GM23338 (cell line): Measurements from ENCODE around the gene WDR47. TPM values are rescaled to one million over a fixed set of nuclear protein-coding genes. Genes with fewer than 3 reads are reported as not detected.
"Not testable (repeated sequence)": the region's sequence is repeated elsewhere in the genome, so short reads cannot be mapped to it uniquely, and the experiment has no call there.

Source experiments
- ATAC-seq: fragments of 200-7000 bp; cut with Tn5 transposase; 3 replicates; pipeline ENCODE4 v1.9.1; 2020
- DNase-seq: peaks from one replicate; pipeline ENCODE4 v3.0.0-alpha.2; 2015; ENCODE audit warnings: low spot score
- H2AFZ ChIP-seq: fragments of 200-600 bp; sonication (generic); 2 replicates; pipeline ENCODE4 v1.8.0; 2016; ENCODE audit warnings: antibody characterized with exemption, mild to moderate bottlenecking, moderate library complexity
- H3F3A ChIP-seq: fragments of 200-600 bp; sonication (generic); replicated peaks from 2 replicates; pipeline ENCODE4 v1.8.0; 2017; ENCODE audit warnings: antibody characterized with exemption, mixed run types, low read depth
- H3K27ac ChIP-seq: fragments of 200-600 bp; sonication (generic); 2 replicates; pipeline ENCODE4 v1.6.1; 2016; ENCODE audit warnings: low read depth
- H3K27me3 ChIP-seq: fragments of 200-600 bp; sonication (generic); 2 replicates; pipeline ENCODE4 v1.8.0; 2016; ENCODE audit warnings: mild to moderate bottlenecking, mixed run types, moderate library complexity; ENCODE audit not compliant: insufficient read depth
- H3K36me3 ChIP-seq: fragments of 200-600 bp; sonication (generic); 2 replicates; pipeline ENCODE4 v1.8.0; 2016; ENCODE audit warnings: mild to moderate bottlenecking; ENCODE audit not compliant: insufficient read depth
- H3K4me1 ChIP-seq: fragments of 200-600 bp; sonication (generic); 2 replicates; pipeline ENCODE4 v1.8.0; 2016; ENCODE audit warnings: mild to moderate bottlenecking, moderate library complexity; ENCODE audit not compliant: insufficient read depth
- H3K4me2 ChIP-seq: fragments of 200-600 bp; sonication (generic); 2 replicates; pipeline ENCODE4 v1.7.1; 2017; ENCODE audit warnings: mixed run types
- H3K4me3 ChIP-seq: fragments of 200-600 bp; sonication (generic); 2 replicates; pipeline ENCODE4 v1.6.1; 2016; ENCODE audit warnings: mixed run types
- H3K79me2 ChIP-seq: fragments of 200-600 bp; sonication (generic); replicated peaks from 2 replicates; pipeline ENCODE4 v1.8.0; 2017; ENCODE audit warnings: mild to moderate bottlenecking; ENCODE audit not compliant: insufficient read depth
- H3K9me2 ChIP-seq: fragments of 200-600 bp; sonication (generic); 2 replicates; pipeline ENCODE4 v1.8.0; 2017; ENCODE audit not compliant: insufficient read depth
- H4K20me1 ChIP-seq: fragments of 200-600 bp; sonication (generic); replicated peaks from 2 replicates; pipeline ENCODE4 v1.8.0; 2017; ENCODE audit warnings: mild to moderate bottlenecking; ENCODE audit not compliant: insufficient read depth
- H3K27ac Mint-ChIP-seq: 2 replicates; pipeline ENCODE4 v1.8.0; 2020; ENCODE audit warnings: inconsistent platforms, mild to moderate bottlenecking, moderate library complexity, mixed read lengths
- H3K27me3 Mint-ChIP-seq: 3 replicates; pipeline ENCODE4 v1.8.0; 2022; ENCODE audit warnings: low read depth, mild to moderate bottlenecking, moderate library complexity, mixed read lengths, inconsistent platforms; ENCODE audit not compliant: insufficient read depth, poor library complexity
- H3K36me3 Mint-ChIP-seq: 3 replicates; pipeline ENCODE4 v1.8.0; 2021; ENCODE audit warnings: low read depth, mild to moderate bottlenecking, inconsistent platforms, moderate library complexity, mixed read lengths
- H3K4me1 Mint-ChIP-seq: 3 replicates; pipeline ENCODE4 v1.8.0; 2020; ENCODE audit warnings: mild to moderate bottlenecking, inconsistent platforms, mixed read lengths
- H3K4me3 Mint-ChIP-seq: 3 replicates; pipeline ENCODE4 v1.8.0; 2021; ENCODE audit warnings: moderate library complexity, mild to moderate bottlenecking, inconsistent platforms, mixed read lengths
- H3K9me3 Mint-ChIP-seq: 3 replicates; pipeline ENCODE4 v1.8.0; 2020; ENCODE audit warnings: moderate library complexity, mild to moderate bottlenecking, inconsistent platforms, mixed read lengths
- CREB1 ChIP-seq: fragments of 250-450 bp; sonication (Bioruptor Pico); IDR thresholded peaks from 2 replicates; pipeline ENCODE4 v1.5.0; 2020; ENCODE audit warnings: low read depth, mild to moderate bottlenecking, moderate library complexity
- CTCF ChIP-seq, 2 experiments: fragments of 200-600 bp in 1 of 2; sonication (generic) in 1 of 2; conservative IDR thresholded peaks; 2 replicates each; pipeline versions ENCODE4 v1.5.1 to v1.6.1; 2016 to 2017; ENCODE audit warnings: antibody characterized with exemption in 2 of 2, low read depth in 2 of 2, mild to moderate bottlenecking in 2 of 2, moderate library complexity in 1 of 2
- ETS1 ChIP-seq: IDR thresholded peaks from 2 replicates; pipeline ENCODE4 v1.6.1; 2016; ENCODE audit warnings: antibody characterized with exemption
- EZH2 ChIP-seq: fragments of 200-600 bp; sonication (generic); IDR thresholded peaks from one replicate; pipeline ENCODE4 v1.8.0; 2017; ENCODE audit warnings: antibody characterized with exemption, mild to moderate bottlenecking, low read depth; ENCODE audit not compliant: unreplicated experiment
- EZH2phosphoT487 ChIP-seq: fragments of 200-600 bp; sonication (generic); IDR thresholded peaks from one replicate; pipeline ENCODE4 v1.8.1; 2018; ENCODE audit warnings: antibody characterized with exemption; ENCODE audit not compliant: unreplicated experiment
- JUNB ChIP-seq: IDR thresholded peaks from one replicate; pipeline ENCODE4 v1.6.1; 2016; ENCODE audit warnings: antibody characterized with exemption; ENCODE audit not compliant: unreplicated experiment
- NANOG ChIP-seq: IDR thresholded peaks from 2 replicates; pipeline ENCODE4 v1.6.1; 2016; ENCODE audit warnings: antibody characterized with exemption, borderline replicate concordance
- POLR2AphosphoS5 ChIP-seq: IDR thresholded peaks from 2 replicates; pipeline ENCODE4 v1.6.1; 2016; ENCODE audit warnings: antibody characterized with exemption, low read depth
- REST ChIP-seq: IDR thresholded peaks from one replicate; pipeline ENCODE4 v1.6.1; 2018; ENCODE audit warnings: antibody characterized with exemption; ENCODE audit not compliant: unreplicated experiment
- STAT1 ChIP-seq: IDR thresholded peaks from one replicate; pipeline ENCODE4 v1.6.1; 2016; ENCODE audit warnings: antibody characterized with exemption; ENCODE audit not compliant: unreplicated experiment
- ZNF114 ChIP-seq: fragments of 250-450 bp; sonication (Bioruptor Pico); IDR thresholded peaks from 2 replicates; pipeline ENCODE4 v1.5.0; 2020; ENCODE audit warnings: mild to moderate bottlenecking, moderate library complexity
- ZNF331 ChIP-seq: fragments of 250-450 bp; sonication (Bioruptor Pico); IDR thresholded peaks from 2 replicates; pipeline ENCODE4 v1.5.0; 2020; ENCODE audit warnings: low read depth, mild to moderate bottlenecking, moderate library complexity
- polyA plus RNA-seq: library from polyadenylated mRNA; unstranded; fragments of >200 nt; fragmentation: Nextera tagmentation; extraction: Ambion mirVana; gene quantifications from 2 replicates; pipeline ENCODE4 v1.2.1, GENCODE V29; 2016
- total RNA-seq: library from RNA; depleted of rRNA; stranded (reverse); fragments of >200 nt; shearing (Covaris generic); gene quantifications from 2 replicates; pipeline ENCODE4 v1.2.3, GENCODE V29; 2014

WDR47 gene
- total and polyA plus RNA-seq, 2 experiments from 2014 or later: 3.9 to 5.2 TPM

- Histone ChIP-seq H3K27ac (no peak overlapping the region), H4K20me1 (no peaks in the 10 kb centered on the region; the same call in 1 of the 2 replicates), H3K4me3 (no peak overlapping the region), H3K36me3 (no peaks in the 10 kb centered on the region), H3F3A (no peaks in the 10 kb centered on the region), H3K4me1 (no peaks in the 10 kb centered on the region), H3K9me2 (no peaks in the 10 kb centered on the region), H3K4me2 (no peak overlapping the region), H3K79me2 (no peaks in the 10 kb centered on the region), H2AFZ (no peak overlapping the region), H3K27me3 (no peaks in the 10 kb centered on the region)
- DNase-seq (no peak), ATAC-seq (no peak)
- H3K4me3 Mint-ChIP-seq: no peak overlapping the region
- H3K4me1 Mint-ChIP-seq: no peaks in the 10 kb centered on the region
- TF ChIP-seq EZH2 (no peak), NANOG (no peak), EZH2phosphoT487 (no peak)
- no peaks in the 10 kb centered on the region; the same call in 2 of the 3 replicates for H3K9me3 Mint-ChIP-seq
- H3K36me3 Mint-ChIP-seq: peaks cover 8% of the 10 kb centered on the region; the same call in 1 of the 3 replicates
- peaks cover 2% of the 10 kb centered on the region for H3K27me3 Mint-ChIP-seq
- H3K27ac Mint-ChIP-seq: no peak overlapping the region
These were observed 21.1 kb downstream of the WDR47 start for GRCh38 chr1:109020693-109021257.

GRCh38 chr1:109017719-109018118 lies 24.2 kb downstream of the WDR47 start:
- not testable (repeated sequence) for H3K79me2 ChIP-seq, H3F3A ChIP-seq, H3K4me3 Mint-ChIP-seq, H3K4me1 Mint-ChIP-seq, H3K36me3 Mint-ChIP-seq, H3K27ac ChIP-seq, H3K4me3 ChIP-seq, H3K9me3 Mint-ChIP-seq, DNase-seq, H4K20me1 ChIP-seq, H3K4me1 ChIP-seq, H3K27me3 Mint-ChIP-seq, H3K9me2 ChIP-seq, H3K4me2 ChIP-seq, H2AFZ ChIP-seq, H3K27ac Mint-ChIP-seq, H3K27me3 ChIP-seq, H3K36me3 ChIP-seq, ATAC-seq

- H3K79me2 ChIP-seq: no peaks in the 10 kb centered on the region
- no peak overlapping the region for H3K27ac ChIP-seq
- no peaks in the 10 kb centered on the region for H3K27me3 Mint-ChIP-seq
- DNase-seq (no peak), ATAC-seq (no peak)
- no peak overlapping the region for H3K4me3 Mint-ChIP-seq
- H3K27ac Mint-ChIP-seq: no peak overlapping the region
- H3K4me2 ChIP-seq: no peak overlapping the region
- H3F3A ChIP-seq: no peaks in the 10 kb centered on the region
- H3K36me3 ChIP-seq: no peaks in the 10 kb centered on the region
- no peaks in the 10 kb centered on the region for H3K4me1 ChIP-seq
- no peaks in the 10 kb centered on the region; the same call in 2 of the 3 replicates for H3K9me3 Mint-ChIP-seq
- no peak overlapping the region for H2AFZ ChIP-seq
- H3K9me2 ChIP-seq: no peaks in the 10 kb centered on the region
- H3K4me3 ChIP-seq: no peak overlapping the region
- no peaks in the 10 kb centered on the region; the same call in 1 of the 2 replicates for H4K20me1 ChIP-seq
- no peaks in the 10 kb centered on the region for H3K4me1 Mint-ChIP-seq
- H3K27me3 ChIP-seq: no peaks in the 10 kb centered on the region
- peaks cover 8% of the 10 kb centered on the region; the same call in 1 of the 3 replicates for H3K36me3 Mint-ChIP-seq
- no peak for TF ChIP-seq POLR2AphosphoS5
- no peak for TF ChIP-seq STAT1
- no peak for TF ChIP-seq EZH2phosphoT487
- no peak for TF ChIP-seq NANOG
- no peak for TF ChIP-seq ETS1
- no peak for TF ChIP-seq CREB1 (CRISPR knock-in tag)
- no peak for TF ChIP-seq ZNF331
- TF ChIP-seq JUNB: no peak
- TF ChIP-seq REST: no peak
- TF ChIP-seq ZNF114: no peak
- TF ChIP-seq CTCF (conservative IDR thresholded peaks at IDR 0.05; ENCODE audit: low read depth in 2 of 2): no peak
These were observed 24.8 kb downstream of the WDR47 start for GRCh38 chr1:109017134-109017533.
